ENCODE measurements around the gene NUP93.

The NUP93 gene

DNA sequence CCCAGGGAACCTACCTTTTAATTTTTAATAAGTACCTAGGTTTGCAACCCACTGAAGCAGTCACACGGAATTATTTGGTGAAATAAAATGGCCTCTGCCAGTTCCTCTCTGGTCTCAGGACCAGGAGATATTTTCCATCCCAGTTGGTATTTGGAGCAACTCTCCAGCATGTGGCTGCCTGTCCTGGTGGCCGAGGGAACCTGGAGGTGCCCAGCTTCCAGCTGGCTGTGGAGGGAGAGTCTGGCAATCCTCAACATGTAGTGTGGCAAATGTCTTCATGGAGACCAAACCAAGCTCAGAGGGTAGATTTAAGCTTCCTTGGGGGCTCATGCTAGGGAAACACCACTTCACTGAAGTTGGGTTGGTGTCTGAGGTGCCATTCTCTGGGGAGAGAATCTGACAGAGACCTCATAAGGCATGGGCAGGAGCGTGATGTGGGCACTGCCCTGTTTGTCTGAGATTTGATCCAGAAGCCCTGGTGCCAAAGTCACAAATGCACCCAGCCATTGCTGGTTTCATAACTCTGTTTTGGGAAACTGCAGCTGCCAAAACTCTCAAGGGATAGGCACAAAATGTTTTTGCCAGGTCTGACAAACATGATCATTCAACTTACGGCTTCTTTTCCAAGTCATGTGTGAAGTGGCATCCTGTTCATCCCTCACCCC lies 44.9 kb upstream of the NUP93 start:
- no peak overlapping the region for H3K4me3 ChIP-seq (ENCODE audit: insufficient read length, low read depth)
- TF ChIP-seq ZNF274 (IDR thresholded peaks at IDR 0.05; ENCODE audit: low read depth, low read length): no peak
- no peak for TF ChIP-seq YY1 (IDR thresholded peaks at IDR 0.05; ENCODE audit: insufficient read depth, insufficient read length)
- TF ChIP-seq SUZ12 (IDR thresholded peaks at IDR 0.05; ENCODE audit: extremely low read depth, insufficient read depth, insufficient read length): no peak
- H3K9me3 ChIP-seq (ENCODE audit: insufficient read depth, low read length): no peaks in the 10 kb centered on the region
- peaks cover 38% of the 10 kb centered on the region for H3K36me3 ChIP-seq (ENCODE audit: insufficient read depth, insufficient read length, low read length)
- H3K27me3 ChIP-seq (ENCODE audit: insufficient read depth, insufficient read length): peaks cover 7% of the 10 kb centered on the region
- no peak for DNase-seq (ENCODE audit: low read depth, low spot score)
- H3K4me1 ChIP-seq (ENCODE audit: insufficient read depth, insufficient read length): peaks cover 8% of the 10 kb centered on the region
- no peak overlapping the region for H3K9ac ChIP-seq (ENCODE audit: insufficient read length, low read depth)

- no peak for TF ChIP-seq SUZ12 (IDR thresholded peaks at IDR 0.05; ENCODE audit: extremely low read depth, insufficient read depth, insufficient read length)
- no peak for TF ChIP-seq YY1 (IDR thresholded peaks at IDR 0.05; ENCODE audit: insufficient read depth, insufficient read length)
- no peak for TF ChIP-seq ZNF274 (IDR thresholded peaks at IDR 0.05; ENCODE audit: low read depth, low read length)
- Histone ChIP-seq H3K4me3 (ENCODE audit: insufficient read length, low read depth) (no peak overlapping the region), H3K4me1 (ENCODE audit: insufficient read depth, insufficient read length) (peaks cover 8% of the 10 kb centered on the region), H3K9ac (ENCODE audit: insufficient read length, low read depth) (no peak overlapping the region), H3K36me3 (ENCODE audit: insufficient read depth, insufficient read length, low read length) (peaks cover 38% of the 10 kb centered on the region), H3K27me3 (ENCODE audit: insufficient read depth, insufficient read length) (no peaks in the 10 kb centered on the region), H3K9me3 (ENCODE audit: insufficient read depth, low read length) (no peaks in the 10 kb centered on the region)
- no peak for DNase-seq (ENCODE audit: low read depth, low spot score)
These were observed 43.2 kb upstream of the NUP93 start for GRCh38 chr16:56686758-56687157.

- H3K4me3 ChIP-seq (ENCODE audit: insufficient read length, low read depth): no peak overlapping the region
- H3K27me3 ChIP-seq (ENCODE audit: insufficient read depth, insufficient read length): no peaks in the 10 kb centered on the region
- no peak for DNase-seq (ENCODE audit: low read depth, low spot score)
- H3K9ac ChIP-seq (ENCODE audit: insufficient read length, low read depth): no peak overlapping the region
- TF ChIP-seq YY1 (IDR thresholded peaks at IDR 0.05; ENCODE audit: insufficient read depth, insufficient read length) (no peak), ZNF274 (IDR thresholded peaks at IDR 0.05; ENCODE audit: low read depth, low read length) (no peak), SUZ12 (IDR thresholded peaks at IDR 0.05; ENCODE audit: extremely low read depth, insufficient read depth, insufficient read length) (no peak)
- H3K9me3 ChIP-seq (ENCODE audit: insufficient read depth, low read length): no peaks in the 10 kb centered on the region
- peaks cover 2% of the 10 kb centered on the region for H3K4me1 ChIP-seq (ENCODE audit: insufficient read depth, insufficient read length)
- H3K36me3 ChIP-seq (ENCODE audit: insufficient read depth, insufficient read length, low read length): peaks cover 24% of the 10 kb centered on the region
These were observed 41.2 kb upstream of the NUP93 start for GRCh38 chr16:56688762-56689161.

DNA sequence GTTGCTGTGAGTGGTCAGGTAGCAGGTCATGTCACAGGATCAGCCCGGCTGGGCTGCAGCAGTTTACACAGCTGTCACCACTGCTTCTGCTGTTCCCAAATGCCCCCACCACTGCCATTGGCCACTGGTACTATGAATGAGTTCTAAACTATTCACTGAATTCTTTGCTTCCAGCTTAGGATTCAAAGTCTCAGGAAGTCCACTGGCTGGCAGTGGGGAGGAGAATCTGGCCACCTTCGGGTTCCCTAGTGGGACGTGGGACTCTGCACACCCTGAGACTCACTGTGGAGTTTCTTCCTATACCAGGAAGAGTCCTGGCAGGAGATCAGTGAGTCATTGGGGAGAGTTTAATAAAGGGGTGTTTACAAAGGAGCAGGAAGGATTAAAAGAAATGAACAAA lies 40.8 kb upstream of the NUP93 start:
- peaks cover 2% of the 10 kb centered on the region for H3K4me1 ChIP-seq (ENCODE audit: insufficient read depth, insufficient read length)
- TF ChIP-seq ZNF274 (IDR thresholded peaks at IDR 0.05; ENCODE audit: low read depth, low read length) (no peak), YY1 (IDR thresholded peaks at IDR 0.05; ENCODE audit: insufficient read depth, insufficient read length) (no peak), SUZ12 (IDR thresholded peaks at IDR 0.05; ENCODE audit: extremely low read depth, insufficient read depth, insufficient read length) (no peak)
- no peak overlapping the region for H3K9ac ChIP-seq (ENCODE audit: insufficient read length, low read depth)

GRCh38 chr16:56690420-56691122 lies 39.4 kb upstream of the NUP93 start:
- no peak for TF ChIP-seq ZNF274 (IDR thresholded peaks at IDR 0.05; ENCODE audit: low read depth, low read length)
- TF ChIP-seq SUZ12 (IDR thresholded peaks at IDR 0.05; ENCODE audit: extremely low read depth, insufficient read depth, insufficient read length): no peak
- TF ChIP-seq YY1 (IDR thresholded peaks at IDR 0.05; ENCODE audit: insufficient read depth, insufficient read length): no peak

More for the DNA sequence above, 40.8 kb upstream of the NUP93 start:
- DNase-seq (ENCODE audit: low read depth, low spot score): no peak
- Histone ChIP-seq H3K4me3 (ENCODE audit: insufficient read length, low read depth) (no peak overlapping the region), H3K9me3 (ENCODE audit: insufficient read depth, low read length) (no peaks in the 10 kb centered on the region), H3K27me3 (ENCODE audit: insufficient read depth, insufficient read length) (no peaks in the 10 kb centered on the region), H3K36me3 (ENCODE audit: insufficient read depth, insufficient read length, low read length) (peaks cover 20% of the 10 kb centered on the region)

DNA sequence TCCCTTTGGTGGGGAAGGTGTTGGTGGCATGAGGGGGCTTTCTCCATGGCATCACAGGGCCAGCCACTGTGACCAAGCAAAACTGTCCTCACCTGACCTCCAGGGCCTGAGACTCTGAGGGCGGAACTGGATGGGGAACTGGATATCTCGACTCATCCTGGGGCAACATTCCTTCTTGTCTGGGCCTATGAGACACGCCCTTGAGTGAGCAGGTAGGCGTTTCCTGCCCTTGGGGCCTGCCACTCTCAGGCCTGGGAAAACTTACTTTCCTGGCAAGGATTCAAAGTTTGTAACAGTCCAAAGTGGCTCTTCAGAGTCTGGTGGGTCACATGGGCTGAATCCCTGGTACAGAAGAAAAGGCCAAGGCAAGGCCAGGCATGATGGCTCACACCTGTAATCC lies 38.0 kb upstream of the NUP93 start:
- no peak overlapping the region for H3K4me3 ChIP-seq (ENCODE audit: insufficient read length, low read depth)
- no peaks in the 10 kb centered on the region for H3K36me3 ChIP-seq (ENCODE audit: insufficient read depth, insufficient read length, low read length)
- no peaks in the 10 kb centered on the region for H3K27me3 ChIP-seq (ENCODE audit: insufficient read depth, insufficient read length)
- no peak for DNase-seq (ENCODE audit: low read depth, low spot score)
- no peak overlapping the region for H3K9ac ChIP-seq (ENCODE audit: insufficient read length, low read depth)
- peaks cover 8% of the 10 kb centered on the region; the same call in 1 of the 2 replicates for H3K9me3 ChIP-seq (ENCODE audit: insufficient read depth, low read length)
- H3K4me1 ChIP-seq (ENCODE audit: insufficient read depth, insufficient read length): peaks cover 2% of the 10 kb centered on the region
- TF ChIP-seq YY1 (IDR thresholded peaks at IDR 0.05; ENCODE audit: insufficient read depth, insufficient read length) (no peak), SUZ12 (IDR thresholded peaks at IDR 0.05; ENCODE audit: extremely low read depth, insufficient read depth, insufficient read length) (no peak), ZNF274 (IDR thresholded peaks at IDR 0.05; ENCODE audit: low read depth, low read length) (no peak)

More at GRCh38 chr16:56690420-56691122, 39.4 kb upstream of the NUP93 start:
- Histone ChIP-seq H3K27me3 (ENCODE audit: insufficient read depth, insufficient read length) (no peaks in the 10 kb centered on the region), H3K9me3 (ENCODE audit: insufficient read depth, low read length) (peaks cover 5% of the 10 kb centered on the region; the same call in 1 of the 2 replicates), H3K36me3 (ENCODE audit: insufficient read depth, insufficient read length, low read length) (peaks cover 6% of the 10 kb centered on the region), H3K9ac (ENCODE audit: insufficient read length, low read depth) (no peak overlapping the region), H3K4me1 (ENCODE audit: insufficient read depth, insufficient read length) (peaks cover 2% of the 10 kb centered on the region), H3K4me3 (ENCODE audit: insufficient read length, low read depth) (no peak overlapping the region)
- DNase-seq (ENCODE audit: low read depth, low spot score): no peak

DNA sequence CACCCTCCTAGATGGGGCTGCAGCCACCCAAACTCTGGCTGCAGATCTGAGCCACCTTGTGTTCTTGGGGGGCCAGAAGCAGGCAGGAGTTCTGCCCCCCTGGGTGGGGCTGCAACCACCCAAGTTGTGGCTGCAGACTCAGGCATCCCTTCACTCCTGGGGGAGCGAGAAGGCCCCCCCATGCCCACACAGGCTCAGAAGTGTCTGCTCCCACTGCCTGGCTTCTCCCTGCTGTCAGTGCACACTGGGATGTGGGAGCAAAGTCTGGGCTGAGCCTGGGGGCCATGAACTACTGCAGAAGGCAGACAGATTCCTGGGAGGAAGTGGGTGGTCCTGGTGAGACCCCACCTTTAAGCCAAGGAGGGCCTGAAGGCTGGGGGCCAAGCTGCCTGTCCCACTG lies 34.7 kb upstream of the NUP93 start:
- Histone ChIP-seq H3K9ac (ENCODE audit: insufficient read length, low read depth) (no peak overlapping the region), H3K4me1 (ENCODE audit: insufficient read depth, insufficient read length) (no peaks in the 10 kb centered on the region), H3K27me3 (ENCODE audit: insufficient read depth, insufficient read length) (no peaks in the 10 kb centered on the region), H3K9me3 (ENCODE audit: insufficient read depth, low read length) (peaks cover 8% of the 10 kb centered on the region; the same call in 1 of the 2 replicates), H3K4me3 (ENCODE audit: insufficient read length, low read depth) (no peak overlapping the region), H3K36me3 (ENCODE audit: insufficient read depth, insufficient read length, low read length) (no peaks in the 10 kb centered on the region)
- TF ChIP-seq YY1 (IDR thresholded peaks at IDR 0.05; ENCODE audit: insufficient read depth, insufficient read length): no peak
- no peak for TF ChIP-seq SUZ12 (IDR thresholded peaks at IDR 0.05; ENCODE audit: extremely low read depth, insufficient read depth, insufficient read length)
- TF ChIP-seq ZNF274 (IDR thresholded peaks at IDR 0.05; ENCODE audit: low read depth, low read length): no peak
- DNase-seq (ENCODE audit: low read depth, low spot score): no peak
